RWPE1 (cell line): ENCODE data around the gene TIPIN.
A peak's percentile ranks its signal among the peaks of the same experiment; 100 is the strongest.
"Not testable (repeated sequence)": the region's sequence is repeated elsewhere in the genome, so short reads cannot be mapped to it uniquely, and the experiment has no call there.

Experiments used
- CTCF ChIA-PET: fragments of 350-600 bp; sonication (Branson Sonifier 250); formaldehyde crosslinking; extraction: SDS; loops from one replicate; lab custom pipeline; 2021; lab: Yijun Ruan, JAX
- POLR2A ChIA-PET: fragments of 400-600 bp; formaldehyde crosslinking; extraction: SDS; loops from one replicate; lab custom pipeline; 2020; ENCODE audit warnings: antibody characterized with exemption; ENCODE audit not compliant: low non-redundant PET; lab: Yijun Ruan, JAX
- DNase-seq: peaks from one replicate; pipeline ENCODE4 v3.0.0; 2012; ENCODE audit warnings: low spot score
- H3K27ac ChIP-seq: fragments of 450-650 bp; 2 replicates; pipeline ENCODE4 v1.5.1; 2017
- TF ChIP-seq, protein P1 (sequence below): fragments of 450-650 bp; conservative IDR thresholded peaks from 2 replicates; pipeline ENCODE4 v1.5.1; 2017; ENCODE audit warnings: low read depth, mild to moderate bottlenecking

The TIPIN gene

DNA sequence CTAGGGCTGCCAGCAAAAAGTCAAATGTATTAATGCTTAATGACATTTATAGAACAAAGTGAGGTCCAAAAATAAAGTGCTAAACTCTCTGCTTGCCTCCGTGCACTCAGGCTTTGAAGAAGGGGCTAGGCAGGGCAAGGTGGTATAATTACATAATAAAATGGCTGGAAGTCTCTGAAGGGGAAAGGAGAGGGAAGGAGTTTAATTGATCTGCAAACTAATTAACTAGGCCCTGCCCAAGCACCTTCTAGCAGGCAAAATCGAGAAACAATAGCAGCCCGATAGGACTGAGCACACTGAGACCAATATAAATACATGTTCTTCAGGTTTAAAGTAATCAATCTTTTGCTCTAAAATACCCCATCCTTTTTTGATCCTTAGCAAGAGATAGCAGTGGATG is 50.1 kb downstream of the TIPIN start:
- no peak for DNase-seq
- POLR2A ChIA-PET = no interaction called here

DNA sequence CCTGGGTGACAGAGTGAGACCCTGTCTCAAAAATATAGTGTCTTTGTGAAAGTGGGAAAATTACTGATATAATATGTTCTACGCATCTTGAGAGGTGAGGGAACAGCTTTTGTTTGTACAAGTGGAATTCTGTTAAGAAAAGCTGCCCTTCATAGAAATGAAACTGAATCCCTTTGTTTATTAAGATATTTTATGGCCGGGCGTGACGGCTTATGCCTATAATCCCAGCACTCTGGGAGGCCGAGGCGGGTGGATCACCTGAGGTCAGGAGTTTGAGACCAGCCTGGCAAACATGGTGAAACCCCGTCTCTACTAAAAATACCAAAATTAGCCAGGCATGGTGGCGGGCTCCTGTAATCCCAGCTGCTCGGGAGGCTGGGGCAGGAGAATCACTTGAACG is 52.1 kb downstream of the TIPIN start:
- DNase-seq, H3K27ac ChIP-seq, POLR2A ChIA-PET: not testable (repeated sequence)
- CTCF ChIA-PET = interaction anchor here (0.6 to 0.7 kb wide), 2 partner anchors 17 to 20 kb away, joined by 3 to 4 read pairs; no protein-coding TSS in a partner anchor

More for the DNA sequence above, 50.1 kb downstream of the TIPIN start:
- CTCF ChIA-PET = no interaction called here
- TF ChIP-seq, protein P1, sequence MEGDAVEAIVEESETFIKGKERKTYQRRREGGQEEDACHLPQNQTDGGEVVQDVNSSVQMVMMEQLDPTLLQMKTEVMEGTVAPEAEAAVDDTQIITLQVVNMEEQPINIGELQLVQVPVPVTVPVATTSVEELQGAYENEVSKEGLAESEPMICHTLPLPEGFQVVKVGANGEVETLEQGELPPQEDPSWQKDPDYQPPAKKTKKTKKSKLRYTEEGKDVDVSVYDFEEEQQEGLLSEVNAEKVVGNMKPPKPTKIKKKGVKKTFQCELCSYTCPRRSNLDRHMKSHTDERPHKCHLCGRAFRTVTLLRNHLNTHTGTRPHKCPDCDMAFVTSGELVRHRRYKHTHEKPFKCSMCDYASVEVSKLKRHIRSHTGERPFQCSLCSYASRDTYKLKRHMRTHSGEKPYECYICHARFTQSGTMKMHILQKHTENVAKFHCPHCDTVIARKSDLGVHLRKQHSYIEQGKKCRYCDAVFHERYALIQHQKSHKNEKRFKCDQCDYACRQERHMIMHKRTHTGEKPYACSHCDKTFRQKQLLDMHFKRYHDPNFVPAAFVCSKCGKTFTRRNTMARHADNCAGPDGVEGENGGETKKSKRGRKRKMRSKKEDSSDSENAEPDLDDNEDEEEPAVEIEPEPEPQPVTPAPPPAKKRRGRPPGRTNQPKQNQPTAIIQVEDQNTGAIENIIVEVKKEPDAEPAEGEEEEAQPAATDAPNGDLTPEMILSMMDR = no peak
- no peak overlapping the region for H3K27ac ChIP-seq

DNA sequence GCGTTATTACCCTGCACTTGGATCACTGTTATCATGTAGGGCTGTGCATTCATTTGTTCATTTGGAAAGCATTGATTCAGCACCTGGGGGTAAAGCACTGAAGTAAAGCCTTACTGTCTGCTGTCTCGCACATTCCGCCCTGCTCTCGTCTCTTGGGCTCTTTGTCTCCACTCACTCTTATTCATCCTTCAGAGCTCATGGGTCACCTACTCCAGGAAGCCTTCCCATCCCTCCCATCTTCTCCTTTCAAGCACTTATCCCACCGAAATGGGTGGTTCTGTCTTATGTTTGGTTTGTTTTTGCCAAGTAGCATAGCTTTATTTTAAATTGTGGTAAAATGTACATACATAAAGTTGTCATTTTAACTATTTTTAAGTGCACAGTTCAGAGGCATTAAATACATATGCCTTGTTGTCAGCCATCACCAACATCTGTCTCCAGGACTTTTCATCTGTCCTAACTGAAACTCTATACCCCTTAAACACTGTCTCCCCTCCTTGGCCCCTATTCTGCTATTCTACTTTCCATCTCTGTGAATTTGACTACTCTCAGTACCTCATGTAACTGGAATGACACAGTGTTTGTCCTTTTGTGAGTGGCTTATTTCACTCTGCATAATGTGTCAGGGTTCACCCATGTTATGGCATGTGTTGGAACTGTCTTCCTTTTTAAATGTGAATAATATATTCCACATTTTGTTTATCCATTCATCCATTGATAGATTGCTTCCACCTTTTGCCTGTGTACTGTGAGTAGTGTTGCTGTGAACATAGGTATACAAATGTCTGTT is 53.8 kb downstream of the TIPIN start:
- no peak overlapping the region for H3K27ac ChIP-seq
- DNase-seq = no peak
- CTCF ChIA-PET = no interaction called here

GRCh38 chr15:66298803-66299251 is 57.7 kb downstream of the TIPIN start:
- DNase-seq = peak; percentile 23
- CTCF ChIA-PET = interaction anchor here (0.6 to 0.9 kb wide), 2 partner anchors 13 to 128 kb away, joined by 3 to 4 read pairs; no protein-coding TSS in a partner anchor
- POLR2A ChIA-PET = no interaction called here
- TF ChIP-seq, protein P1 = no peak
- peak overlapping the region; percentile 36 for H3K27ac ChIP-seq

More for the DNA sequence above, 53.8 kb downstream of the TIPIN start:
- TF ChIP-seq, protein P1 = no peak
- POLR2A ChIA-PET = no interaction called here

DNA sequence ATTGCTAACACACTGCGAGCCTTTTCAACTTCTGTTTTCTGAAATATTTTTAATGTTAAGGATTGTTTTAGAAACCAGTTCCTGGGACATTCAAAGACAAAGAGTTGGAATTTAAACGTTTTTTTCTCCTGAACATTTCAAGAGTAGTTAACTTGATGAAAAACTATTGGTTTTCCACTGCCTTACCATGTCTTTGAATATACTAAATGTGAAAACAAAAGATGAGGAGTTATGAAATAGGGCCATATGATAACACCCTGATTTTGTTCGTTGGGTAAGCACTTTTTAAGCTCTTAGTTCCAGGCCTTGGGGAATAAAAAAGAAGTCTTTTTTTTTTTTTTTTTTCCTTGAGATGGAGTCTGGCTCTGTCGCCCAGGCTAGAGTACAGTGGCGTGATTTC is 60.3 kb downstream of the TIPIN start:
- ChIA-PET POLR2A (no interaction called here), CTCF (interaction anchor here (0.6 to 1.2 kb wide), 4 partner anchors 14 to 852 kb away, joined by 3 to 6 read pairs (median 3); no protein-coding TSS in a partner anchor)
- TF ChIP-seq, protein P1 = no peak
- no peak overlapping the region for H3K27ac ChIP-seq
- no peak for DNase-seq

DNA sequence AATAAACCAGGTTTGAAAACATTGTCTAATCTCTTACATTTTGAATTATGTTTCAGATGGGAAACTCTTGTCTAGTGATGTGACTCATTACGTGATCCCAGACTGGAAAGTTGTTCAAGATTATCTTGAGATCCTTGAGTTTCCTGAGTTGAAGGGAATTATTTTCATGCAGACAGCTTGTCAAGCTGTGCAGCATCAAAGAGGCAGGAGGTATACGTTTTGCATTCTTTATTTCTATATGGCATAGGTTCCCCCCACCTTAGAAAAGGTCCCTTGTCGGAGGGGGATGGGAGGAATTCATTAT is 61.6 kb downstream of the TIPIN start:
- ChIA-PET CTCF (no interaction called here), POLR2A (no interaction called here)
- H3K27ac ChIP-seq = no peak overlapping the region
- TF ChIP-seq, protein P1 = no peak
- peak; percentile 50 for DNase-seq
